ENCODE results near the gene GUCY1A1. TPM values are rescaled to one million over a fixed set of nuclear protein-coding genes. Genes with fewer than 3 reads are reported as not detected.

GUCY1A1 gene
- total RNA-seq, 1 experiment from 2014 or later = 9.2 TPM

DNA sequence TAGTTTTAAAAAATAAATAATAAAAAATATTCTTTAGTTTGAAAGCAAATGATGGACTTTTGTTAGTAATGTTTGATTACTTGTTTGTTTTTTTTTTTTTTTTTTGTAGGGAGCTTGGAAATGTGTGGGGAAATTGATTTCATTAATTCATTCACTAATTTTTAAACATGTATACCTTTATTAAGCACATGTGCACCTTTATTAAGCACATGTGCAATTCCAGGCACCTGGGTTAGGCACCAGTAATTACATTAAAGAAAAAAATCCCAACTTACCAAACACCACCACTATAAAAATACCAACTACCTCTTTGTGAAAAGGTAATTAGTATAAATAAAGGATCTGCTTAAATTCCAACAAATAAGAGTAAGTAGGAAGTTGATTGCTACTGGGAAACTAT is 101.7 kb downstream of the GUCY1A1 start:
- no peak for DNase-seq
- no peak overlapping the region for H3K4me2 ChIP-seq (ENCODE audit: low read length)
- intact Hi-C loops (cut with micrococcal nuclease) = no loop called here
- H3K36me3 ChIP-seq (ENCODE audit: low read depth, low read length) = no peaks in the 10 kb centered on the region
- CTCF ChIA-PET = no interaction called here
- no peak overlapping the region for H3K4me3 ChIP-seq (ENCODE audit: low read length)
- TF ChIP-seq EZH2 (IDR thresholded peaks at IDR 0.05; ENCODE audit: low read length, unreplicated experiment) (no peak), EZH2phosphoT487 (IDR thresholded peaks at IDR 0.05; ENCODE audit: borderline replicate concordance, low read length) (no peak), CTCF (conservative IDR thresholded peaks at IDR 0.05; ENCODE audit: low read depth, low read length) (no peak)
- no TSS peak for BruUV-seq (replicated peaks)
- no peaks in the 10 kb centered on the region for H3K79me2 ChIP-seq (ENCODE audit: low read length)
- no peak overlapping the region for H3K27ac ChIP-seq (ENCODE audit: low read length)
- H3K27me3 ChIP-seq (ENCODE audit: low read length) = no peaks in the 10 kb centered on the region
- no peak overlapping the region for H3K9ac ChIP-seq (ENCODE audit: low read length)
- H4K20me1 ChIP-seq (ENCODE audit: low read length) = no peaks in the 10 kb centered on the region
- no peaks in the 10 kb centered on the region for H3K4me1 ChIP-seq (ENCODE audit: insufficient read depth, low read length)
- H3K9me2 ChIP-seq (replicated peaks; ENCODE audit: low read length) = no peaks in the 10 kb centered on the region
- H3K9me3 ChIP-seq (ENCODE audit: low read length) = no peaks in the 10 kb centered on the region
- H2AFZ ChIP-seq (ENCODE audit: low read length) = no peak overlapping the region
- POLR2A ChIA-PET (ENCODE audit: unreplicated experiment) = no interaction called here
- no peaks in the 10 kb centered on the region for H3F3A ChIP-seq (ENCODE audit: low read length, unreplicated experiment)
- no peak for ATAC-seq

- Histone ChIP-seq H3K79me2 (ENCODE audit: low read length) (no peaks in the 10 kb centered on the region), H3K4me1 (ENCODE audit: insufficient read depth, low read length) (no peaks in the 10 kb centered on the region), H3K27me3 (ENCODE audit: low read length) (no peaks in the 10 kb centered on the region), H3K4me3 (ENCODE audit: low read length) (no peak overlapping the region), H2AFZ (ENCODE audit: low read length) (no peak overlapping the region), H3K9me3 (ENCODE audit: low read length) (no peaks in the 10 kb centered on the region), H3K36me3 (ENCODE audit: low read depth, low read length) (no peaks in the 10 kb centered on the region), H4K20me1 (ENCODE audit: low read length) (no peaks in the 10 kb centered on the region), H3K9ac (ENCODE audit: low read length) (no peak overlapping the region), H3K4me2 (ENCODE audit: low read length) (no peak overlapping the region), H3F3A (ENCODE audit: low read length, unreplicated experiment) (no peaks in the 10 kb centered on the region), H3K27ac (ENCODE audit: low read length) (no peak overlapping the region), H3K9me2 (replicated peaks; ENCODE audit: low read length) (no peaks in the 10 kb centered on the region)
- CTCF ChIA-PET = no interaction called here
- TF ChIP-seq EZH2phosphoT487 (IDR thresholded peaks at IDR 0.05; ENCODE audit: borderline replicate concordance, low read length) = no peak
- TF ChIP-seq CTCF (conservative IDR thresholded peaks at IDR 0.05; ENCODE audit: low read depth, low read length) = no peak
- no peak for TF ChIP-seq EZH2 (IDR thresholded peaks at IDR 0.05; ENCODE audit: low read length, unreplicated experiment)
- intact Hi-C loops (cut with micrococcal nuclease) = no loop called here
- BruUV-seq (replicated peaks) = no TSS peak
- ATAC-seq (no peak), DNase-seq (no peak)
- POLR2A ChIA-PET (ENCODE audit: unreplicated experiment) = no interaction called here
Measured at GRCh38 chr4:155769090-155769489, 102.4 kb downstream of the GUCY1A1 start.

- Histone ChIP-seq H3K36me3 (ENCODE audit: low read depth, low read length) (no peaks in the 10 kb centered on the region), H3K9ac (ENCODE audit: low read length) (no peak overlapping the region), H3K79me2 (ENCODE audit: low read length) (no peaks in the 10 kb centered on the region), H3K9me3 (ENCODE audit: low read length) (no peaks in the 10 kb centered on the region), H3K9me2 (replicated peaks; ENCODE audit: low read length) (no peaks in the 10 kb centered on the region), H3K4me3 (ENCODE audit: low read length) (no peak overlapping the region), H4K20me1 (ENCODE audit: low read length) (no peaks in the 10 kb centered on the region), H3K4me1 (ENCODE audit: insufficient read depth, low read length) (no peaks in the 10 kb centered on the region), H2AFZ (ENCODE audit: low read length) (no peak overlapping the region), H3F3A (ENCODE audit: low read length, unreplicated experiment) (no peaks in the 10 kb centered on the region), H3K4me2 (ENCODE audit: low read length) (no peak overlapping the region), H3K27ac (ENCODE audit: low read length) (no peak overlapping the region), H3K27me3 (ENCODE audit: low read length) (no peaks in the 10 kb centered on the region)
- BruUV-seq (replicated peaks) = no TSS peak
- ChIA-PET POLR2A (ENCODE audit: unreplicated experiment) (no interaction called here), CTCF (interaction anchor here (0.6 kb wide), 1 partner anchor 1279 kb away, joined by 3 read pairs; no protein-coding TSS in a partner anchor)
- intact Hi-C loops (cut with micrococcal nuclease) = no loop called here
- TF ChIP-seq EZH2phosphoT487 (IDR thresholded peaks at IDR 0.05; ENCODE audit: borderline replicate concordance, low read length) (no peak), EZH2 (IDR thresholded peaks at IDR 0.05; ENCODE audit: low read length, unreplicated experiment) (no peak), CTCF (conservative IDR thresholded peaks at IDR 0.05; ENCODE audit: low read depth, low read length) (no peak)
- ATAC-seq (no peak), DNase-seq (no peak)
Measured at GRCh38 chr4:155772459-155773195, 106.0 kb downstream of the GUCY1A1 start.

Data from PC-3 (cell line).